ENCODE measurements around the gene TRIM2.

DNA sequence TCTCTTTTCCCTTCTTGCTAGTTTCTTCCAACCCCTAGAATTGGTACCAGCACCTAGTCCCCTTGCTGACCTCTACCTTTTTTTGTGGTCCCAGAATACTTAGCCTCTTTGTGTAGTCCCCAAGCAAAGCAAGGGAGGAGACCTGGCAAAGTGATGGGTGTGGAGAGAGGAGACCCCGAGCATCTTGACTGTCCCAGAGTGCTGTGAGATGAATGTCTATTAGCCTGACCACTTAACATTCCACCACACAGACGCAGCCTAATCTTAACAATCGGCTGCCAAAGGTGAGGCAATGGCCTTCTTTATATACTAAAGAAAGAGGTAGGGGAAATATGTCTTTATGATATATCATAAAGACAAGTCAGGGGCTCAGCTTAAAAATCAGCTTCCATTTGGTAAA, 55.9 kb downstream of the TRIM2 start:
- TF ChIP-seq, protein P1, sequence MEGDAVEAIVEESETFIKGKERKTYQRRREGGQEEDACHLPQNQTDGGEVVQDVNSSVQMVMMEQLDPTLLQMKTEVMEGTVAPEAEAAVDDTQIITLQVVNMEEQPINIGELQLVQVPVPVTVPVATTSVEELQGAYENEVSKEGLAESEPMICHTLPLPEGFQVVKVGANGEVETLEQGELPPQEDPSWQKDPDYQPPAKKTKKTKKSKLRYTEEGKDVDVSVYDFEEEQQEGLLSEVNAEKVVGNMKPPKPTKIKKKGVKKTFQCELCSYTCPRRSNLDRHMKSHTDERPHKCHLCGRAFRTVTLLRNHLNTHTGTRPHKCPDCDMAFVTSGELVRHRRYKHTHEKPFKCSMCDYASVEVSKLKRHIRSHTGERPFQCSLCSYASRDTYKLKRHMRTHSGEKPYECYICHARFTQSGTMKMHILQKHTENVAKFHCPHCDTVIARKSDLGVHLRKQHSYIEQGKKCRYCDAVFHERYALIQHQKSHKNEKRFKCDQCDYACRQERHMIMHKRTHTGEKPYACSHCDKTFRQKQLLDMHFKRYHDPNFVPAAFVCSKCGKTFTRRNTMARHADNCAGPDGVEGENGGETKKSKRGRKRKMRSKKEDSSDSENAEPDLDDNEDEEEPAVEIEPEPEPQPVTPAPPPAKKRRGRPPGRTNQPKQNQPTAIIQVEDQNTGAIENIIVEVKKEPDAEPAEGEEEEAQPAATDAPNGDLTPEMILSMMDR (IDR thresholded peaks at IDR 0.05): no peak
- no peak for TF ChIP-seq POLR2A (IDR thresholded peaks at IDR 0.05)
